ENCODE data around the gene CBFA2T3.

The CBFA2T3 gene

DNA sequence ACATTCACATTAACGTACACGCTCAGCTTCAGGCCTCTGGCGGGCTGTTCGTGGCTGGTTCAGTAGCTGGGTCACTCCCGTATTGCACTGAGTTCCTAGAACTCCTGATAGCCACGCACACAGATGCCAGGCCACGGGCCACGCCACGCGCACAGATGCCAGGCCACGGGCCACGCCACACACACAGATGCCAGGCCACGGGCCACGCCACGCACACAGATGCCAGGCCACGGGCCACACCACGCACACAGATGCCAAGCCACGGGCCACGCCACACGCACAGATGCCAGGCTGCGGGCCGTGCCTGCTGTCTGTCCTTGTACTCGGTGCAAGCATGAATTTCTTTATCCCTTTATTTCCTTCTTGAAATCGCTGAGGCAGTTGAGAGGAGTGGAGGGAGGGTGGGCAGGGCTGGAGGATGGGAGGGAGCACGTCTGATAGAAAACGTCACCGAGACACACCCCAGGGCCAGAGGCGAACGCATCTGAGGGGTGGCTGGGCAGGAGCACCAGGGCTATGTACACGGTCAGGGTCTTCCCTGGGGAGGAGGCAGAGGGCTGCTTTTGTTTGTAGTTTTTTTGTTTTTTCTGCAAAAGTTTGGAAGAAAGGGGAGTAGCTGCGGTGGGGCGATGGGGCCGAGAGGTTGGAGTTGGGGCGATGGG, 101.9 kb downstream of the CBFA2T3 start:
- Histone ChIP-seq H3F3A (ENCODE audit: low read depth) (no peaks in the 10 kb centered on the region), H3K79me2 (ENCODE audit: insufficient read depth, low read length) (no peaks in the 10 kb centered on the region), H2AFZ (ENCODE audit: low read length) (no peak overlapping the region), H4K20me1 (ENCODE audit: insufficient read depth, low read length, poor library complexity, severe bottlenecking) (no peaks in the 10 kb centered on the region), H3K36me3 (ENCODE audit: insufficient read depth, low read length) (peaks cover 23% of the 10 kb centered on the region; the same call in 1 of the 2 replicates), H3K4me1 (ENCODE audit: insufficient read depth, low read length, poor library complexity, severe bottlenecking) (no peaks in the 10 kb centered on the region), H3K9ac (ENCODE audit: low read depth, low read length, poor library complexity, severe bottlenecking) (no peak overlapping the region), H3K9me3 (ENCODE audit: insufficient read depth, low read depth, low read length) (no peaks in the 10 kb centered on the region), H3K4me2 (ENCODE audit: low read depth, low read length, poor library complexity, severe bottlenecking) (no peak overlapping the region), H3K9me2 (replicated peaks; ENCODE audit: low read depth, low read length) (no peaks in the 10 kb centered on the region), H3K4me3 (ENCODE audit: low read length, poor library complexity, severe bottlenecking) (no peak overlapping the region), H3K27me3 (ENCODE audit: insufficient read depth, low read length, poor library complexity, severe bottlenecking) (no peaks in the 10 kb centered on the region)
- TF ChIP-seq, protein P1, sequence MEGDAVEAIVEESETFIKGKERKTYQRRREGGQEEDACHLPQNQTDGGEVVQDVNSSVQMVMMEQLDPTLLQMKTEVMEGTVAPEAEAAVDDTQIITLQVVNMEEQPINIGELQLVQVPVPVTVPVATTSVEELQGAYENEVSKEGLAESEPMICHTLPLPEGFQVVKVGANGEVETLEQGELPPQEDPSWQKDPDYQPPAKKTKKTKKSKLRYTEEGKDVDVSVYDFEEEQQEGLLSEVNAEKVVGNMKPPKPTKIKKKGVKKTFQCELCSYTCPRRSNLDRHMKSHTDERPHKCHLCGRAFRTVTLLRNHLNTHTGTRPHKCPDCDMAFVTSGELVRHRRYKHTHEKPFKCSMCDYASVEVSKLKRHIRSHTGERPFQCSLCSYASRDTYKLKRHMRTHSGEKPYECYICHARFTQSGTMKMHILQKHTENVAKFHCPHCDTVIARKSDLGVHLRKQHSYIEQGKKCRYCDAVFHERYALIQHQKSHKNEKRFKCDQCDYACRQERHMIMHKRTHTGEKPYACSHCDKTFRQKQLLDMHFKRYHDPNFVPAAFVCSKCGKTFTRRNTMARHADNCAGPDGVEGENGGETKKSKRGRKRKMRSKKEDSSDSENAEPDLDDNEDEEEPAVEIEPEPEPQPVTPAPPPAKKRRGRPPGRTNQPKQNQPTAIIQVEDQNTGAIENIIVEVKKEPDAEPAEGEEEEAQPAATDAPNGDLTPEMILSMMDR (conservative IDR thresholded peaks at IDR 0.05; ENCODE audit: low read length), result no peak
- TF ChIP-seq EZH2phosphoT487 (IDR thresholded peaks at IDR 0.05; ENCODE audit: borderline replicate concordance), result no peak

DNA sequence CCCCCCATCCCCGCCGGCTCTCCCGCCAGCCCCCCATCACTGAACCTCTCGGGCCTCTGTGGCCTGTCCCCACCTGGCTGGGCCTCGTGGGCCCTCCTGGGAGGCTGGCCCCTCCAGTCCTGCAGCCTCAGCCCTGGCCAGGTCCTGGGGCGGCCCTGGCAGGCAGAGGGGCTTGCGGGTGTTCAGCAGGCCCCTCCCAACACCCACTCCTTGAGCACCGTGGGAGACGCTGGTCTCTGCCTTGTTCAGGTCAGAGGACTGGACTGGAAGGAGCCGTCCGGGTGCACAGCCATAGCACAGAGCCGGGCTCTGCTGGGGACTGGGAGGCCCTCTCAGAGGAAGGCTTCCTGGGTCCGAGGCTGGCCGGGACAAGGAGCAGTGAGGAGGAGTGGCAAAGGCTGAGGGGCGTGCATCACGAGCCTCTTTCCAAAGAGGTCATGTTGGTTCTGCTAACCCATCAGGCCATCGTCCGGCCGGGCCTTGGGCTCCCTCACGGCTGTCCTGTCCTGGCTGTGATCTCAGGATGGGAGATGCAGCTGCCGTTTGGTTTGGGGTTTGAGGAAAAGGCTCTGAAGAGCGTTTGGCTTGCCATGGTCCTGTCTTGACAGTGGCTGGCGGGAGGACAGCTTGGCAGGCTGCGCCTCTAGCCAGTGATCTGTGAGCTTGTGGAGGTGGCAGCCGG, 104.2 kb downstream of the CBFA2T3 start:
- Histone ChIP-seq H3K4me1 (ENCODE audit: insufficient read depth, low read length, poor library complexity, severe bottlenecking) (no peaks in the 10 kb centered on the region), H3K27me3 (ENCODE audit: insufficient read depth, low read length, poor library complexity, severe bottlenecking) (no peaks in the 10 kb centered on the region), H3K4me2 (ENCODE audit: low read depth, low read length, poor library complexity, severe bottlenecking) (no peak overlapping the region), H3K9me2 (replicated peaks; ENCODE audit: low read depth, low read length) (no peaks in the 10 kb centered on the region), H4K20me1 (ENCODE audit: insufficient read depth, low read length, poor library complexity, severe bottlenecking) (no peaks in the 10 kb centered on the region), H3K79me2 (ENCODE audit: insufficient read depth, low read length) (no peaks in the 10 kb centered on the region), H3K9ac (ENCODE audit: low read depth, low read length, poor library complexity, severe bottlenecking) (no peak overlapping the region), H3F3A (ENCODE audit: low read depth) (no peaks in the 10 kb centered on the region), H3K9me3 (ENCODE audit: insufficient read depth, low read depth, low read length) (no peaks in the 10 kb centered on the region), H3K36me3 (ENCODE audit: insufficient read depth, low read length) (peaks cover 9% of the 10 kb centered on the region; the same call in 1 of the 2 replicates), H3K4me3 (ENCODE audit: low read length, poor library complexity, severe bottlenecking) (no peak overlapping the region), H2AFZ (ENCODE audit: low read length) (no peak overlapping the region)
- TF ChIP-seq, protein P1 (conservative IDR thresholded peaks at IDR 0.05; ENCODE audit: low read length), result no peak
- no peak for TF ChIP-seq EZH2phosphoT487 (IDR thresholded peaks at IDR 0.05; ENCODE audit: borderline replicate concordance)

DNA sequence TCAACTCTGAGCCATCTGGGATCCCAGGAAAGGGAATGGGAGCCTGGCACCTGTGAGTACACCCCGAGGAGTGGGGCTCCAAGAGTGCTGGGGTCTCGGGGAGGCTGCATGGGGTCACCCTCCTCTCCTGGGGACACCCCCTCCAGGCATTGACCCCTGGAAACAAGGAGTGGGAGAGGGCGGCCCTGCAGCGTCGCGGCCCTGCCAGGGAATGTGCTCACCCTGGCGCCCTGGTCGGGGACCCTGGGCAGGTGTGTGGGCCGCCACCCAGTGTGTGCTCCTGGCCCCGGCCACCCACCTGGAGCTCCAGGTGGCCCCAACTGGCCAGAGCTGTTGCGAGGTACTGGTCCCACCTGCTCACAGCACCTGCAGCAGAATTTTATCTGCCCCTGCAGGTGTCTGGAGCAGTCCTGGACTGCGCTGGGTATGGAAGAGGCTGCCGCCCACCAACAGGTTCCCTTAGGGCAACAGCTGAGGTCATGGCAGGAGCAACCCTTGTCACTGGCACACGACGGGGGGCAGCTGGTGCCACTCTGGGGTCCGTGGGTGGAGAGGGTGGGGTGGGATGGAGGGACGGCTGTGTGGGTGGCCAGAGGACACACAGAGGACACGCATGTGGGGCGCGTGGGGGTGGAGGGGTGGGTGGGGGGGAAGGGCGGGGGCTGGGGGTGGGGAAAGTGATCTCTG, 105.1 kb downstream of the CBFA2T3 start:
- no peak overlapping the region for H3K4me2 ChIP-seq (ENCODE audit: low read depth, low read length, poor library complexity, severe bottlenecking)
- no peaks in the 10 kb centered on the region for H3K27me3 ChIP-seq (ENCODE audit: insufficient read depth, low read length, poor library complexity, severe bottlenecking)
- H3K4me3 ChIP-seq (ENCODE audit: low read length, poor library complexity, severe bottlenecking), result no peak overlapping the region

More for the DNA sequence above, 105.1 kb downstream of the CBFA2T3 start:
- peaks cover 9% of the 10 kb centered on the region; the same call in 1 of the 2 replicates for H3K36me3 ChIP-seq (ENCODE audit: insufficient read depth, low read length)
- H3K9me3 ChIP-seq (ENCODE audit: insufficient read depth, low read depth, low read length), result no peaks in the 10 kb centered on the region
- no peaks in the 10 kb centered on the region for H4K20me1 ChIP-seq (ENCODE audit: insufficient read depth, low read length, poor library complexity, severe bottlenecking)
- H3K9me2 ChIP-seq (replicated peaks; ENCODE audit: low read depth, low read length), result no peaks in the 10 kb centered on the region
- no peak overlapping the region for H3K9ac ChIP-seq (ENCODE audit: low read depth, low read length, poor library complexity, severe bottlenecking)
- H3K79me2 ChIP-seq (ENCODE audit: insufficient read depth, low read length), result no peaks in the 10 kb centered on the region
- H3K4me1 ChIP-seq (ENCODE audit: insufficient read depth, low read length, poor library complexity, severe bottlenecking), result no peaks in the 10 kb centered on the region
- H3F3A ChIP-seq (ENCODE audit: low read depth), result no peaks in the 10 kb centered on the region
- no peak overlapping the region for H2AFZ ChIP-seq (ENCODE audit: low read length)
- TF ChIP-seq, protein P1 (conservative IDR thresholded peaks at IDR 0.05; ENCODE audit: low read length), result no peak
- TF ChIP-seq EZH2phosphoT487 (IDR thresholded peaks at IDR 0.05; ENCODE audit: borderline replicate concordance), result no peak

Data from Loucy (cell line).